ENCODE data around the gene PRSS36. TPM values are rescaled to one million over a fixed set of nuclear protein-coding genes. Genes with fewer than 3 reads are reported as not detected.

The PRSS36 gene
- total and polyA plus RNA-seq, 9 of the 15 experiments (the other 6 are each of a cell fraction or from before 2014, with no cell fraction given), result 0.09 to 1.2 (median 0.54) TPM; not detected in 2

DNA sequence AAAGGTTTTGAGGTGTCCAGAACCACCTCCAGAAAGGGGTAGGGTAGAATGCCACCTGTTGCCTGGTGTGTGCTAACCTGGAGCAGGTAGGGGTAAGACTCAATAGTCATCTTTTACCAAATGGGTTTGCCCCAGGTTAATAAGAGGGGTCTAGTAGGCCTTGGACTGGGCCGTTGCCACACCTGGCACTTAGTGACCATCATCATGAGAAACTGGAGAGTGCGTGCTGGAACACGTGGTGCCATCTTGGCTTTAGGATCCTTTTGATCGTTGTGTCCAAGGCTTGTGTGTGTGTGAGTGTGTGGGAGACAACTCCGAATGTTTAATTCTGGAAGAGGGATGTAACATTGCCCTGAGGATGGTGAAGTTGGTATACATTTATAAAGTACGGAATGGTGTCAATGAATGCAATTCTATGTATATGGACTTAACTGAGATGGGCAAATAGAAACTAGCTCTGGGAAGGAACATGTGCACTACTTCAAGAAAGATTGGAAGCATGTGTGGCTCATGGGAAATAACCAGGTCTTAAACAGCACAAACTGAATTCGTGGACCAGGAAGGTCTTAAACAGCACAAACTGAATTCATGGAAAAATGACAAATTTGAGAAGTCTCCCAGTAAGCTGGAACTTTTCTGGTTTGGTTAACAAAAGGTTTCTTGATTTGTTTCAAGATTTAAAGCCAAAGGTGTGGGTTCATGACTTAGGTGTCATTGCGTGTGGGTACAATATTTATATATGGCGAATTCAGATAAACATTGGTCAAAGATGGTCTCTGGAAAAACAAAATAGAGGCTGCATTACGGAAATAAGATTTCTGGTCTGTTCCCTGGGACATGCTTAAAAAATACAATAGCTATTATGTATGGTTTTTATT, 37.3 kb upstream of the PRSS36 start (continued):
- TF ChIP-seq RERE (CRISPR knock-in tag; IDR thresholded peaks at IDR 0.05; ENCODE audit: borderline replicate concordance), result peak; percentile 67; the same call in 1 of the 2 replicates
- TF ChIP-seq HDAC1 (IDR thresholded peaks at IDR 0.05), result no peak
- no peak for TF ChIP-seq CGGBP1 (CRISPR knock-in tag; IDR thresholded peaks at IDR 0.05)
- TF ChIP-seq, protein P1, sequence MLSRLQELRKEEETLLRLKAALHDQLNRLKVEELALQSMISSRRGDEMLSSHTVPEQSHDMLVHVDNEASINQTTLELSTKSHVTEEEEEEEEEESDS (CRISPR knock-in tag; IDR thresholded peaks at IDR 0.05), result no peak
- TF ChIP-seq ADNP (tag; IDR thresholded peaks at IDR 0.05), result no peak
- no peak for TF ChIP-seq NCOR1 (IDR thresholded peaks at IDR 0.05)
- TF ChIP-seq PREB (CRISPR knock-in tag; IDR thresholded peaks at IDR 0.05), result peak; percentile 88
- peak; percentile 50 for TF ChIP-seq SUPT5H (IDR thresholded peaks at IDR 0.05)

Data from K562 (cell line).